Measurements from ENCODE around the gene NOL7.

DNA sequence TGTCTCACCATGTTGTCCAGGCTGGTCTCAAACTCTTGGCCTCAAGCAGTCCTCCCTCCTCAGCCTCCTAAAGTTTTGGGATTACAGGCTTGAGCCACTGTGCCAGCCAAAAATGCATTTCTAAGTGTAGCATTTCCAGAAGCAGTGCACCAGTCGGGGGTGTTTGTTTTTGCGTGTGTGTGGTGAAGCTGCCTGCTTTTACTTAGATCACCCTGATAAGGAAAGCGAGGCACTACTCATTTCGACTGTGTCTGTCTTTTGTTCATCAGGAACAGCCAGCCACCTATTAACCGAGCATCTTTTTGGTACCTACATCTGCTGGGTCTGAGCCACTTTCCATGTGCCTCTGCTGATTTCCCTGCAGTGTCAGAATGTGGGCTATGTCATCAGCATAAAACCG, 22.0 kb upstream of the NOL7 start:
- TF ChIP-seq POLR2A (IDR thresholded peaks at IDR 0.05; ENCODE audit: low read depth, low read length) (no peak), CTCF (conservative IDR thresholded peaks at IDR 0.05; ENCODE audit: low read depth, low read length) (no peak), MXI1 (IDR thresholded peaks at IDR 0.05; ENCODE audit: borderline replicate concordance, low read depth, low read length) (no peak), FOS (IDR thresholded peaks at IDR 0.05; ENCODE audit: low read depth, low read length) (no peak), USF2 (IDR thresholded peaks at IDR 0.05; ENCODE audit: low read depth, low read length) (no peak), RAD21 (IDR thresholded peaks at IDR 0.05; ENCODE audit: low read length) (no peak)

Measured in IMR-90 (cell line).